ENCODE results near the gene ABHD12B. TPM values are rescaled to one million over a fixed set of nuclear protein-coding genes. Genes with fewer than 3 reads are reported as not detected.

ABHD12B gene
- total RNA-seq, 4 donors from 2014 or later = 0.32 to 7.9 (median 2.5) TPM; not detected in 1

- WGBS, 2 donors (ENCODE audit: low coverage in 1 of 2) = 93% methylated on average over 4 to 5 of the region's 5 CpGs
- intact Hi-C loops (cut with DNase I; ENCODE audit: low total_unique reads) (no loop called here), in situ Hi-C loops (cut with MboI; ENCODE audit: low pct_ligation_motif_present in 1 of 4, low pct_unique_long_range_greater_than_20kb in 1 of 4, low sequenced_read_pairs in 3 of 4) (no loop called here)
- DNase-seq = no peak
- Histone ChIP-seq H3K4me3 (no peak overlapping the region), H3K9me3 (no peaks in the 10 kb centered on the region), H3K36me3 (no peaks in the 10 kb centered on the region), H3K4me1 (no peaks in the 10 kb centered on the region), H3K27me3 (no peaks in the 10 kb centered on the region), H3K27ac (no peak overlapping the region)
- TF ChIP-seq POLR2A (IDR thresholded peaks at IDR 0.05) = no peak
- no peak for TF ChIP-seq POLR2AphosphoS5 (IDR thresholded peaks at IDR 0.05)
- no peak for TF ChIP-seq EP300 (IDR thresholded peaks at IDR 0.05; ENCODE audit: low read depth)
- no peak for TF ChIP-seq CTCF (IDR thresholded peaks at IDR 0.05)
Observed at GRCh38 chr14:50839691-50840090, 32.2 kb upstream of the ABHD12B start.

DNA sequence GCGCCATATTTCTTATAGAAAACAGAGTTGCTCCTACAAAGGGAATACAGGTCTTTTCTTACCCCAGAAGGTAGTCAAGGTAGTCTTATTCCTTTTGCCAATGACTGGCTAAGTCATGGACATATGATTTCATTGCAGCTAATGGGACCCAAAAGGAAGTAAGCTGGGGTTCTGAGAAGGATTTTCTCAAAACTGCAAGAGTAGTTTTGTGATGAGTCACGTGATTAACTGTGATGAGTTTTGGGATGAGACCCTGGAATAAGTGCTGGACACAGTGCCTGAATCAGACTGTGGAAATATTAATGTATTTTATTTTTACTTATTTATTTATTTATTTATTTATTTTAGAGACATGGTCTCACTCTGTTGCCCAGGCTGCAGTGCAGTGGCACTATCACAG is 27.5 kb upstream of the ABHD12B start:
- in situ Hi-C loops (cut with MboI; ENCODE audit: low pct_ligation_motif_present in 1 of 4, low pct_unique_long_range_greater_than_20kb in 1 of 4, low sequenced_read_pairs in 3 of 4) (no loop called here), intact Hi-C loops (cut with DNase I; ENCODE audit: low total_unique reads) (no loop called here)
- Histone ChIP-seq H3K27me3 (no peaks in the 10 kb centered on the region), H3K9me3 (no peaks in the 10 kb centered on the region), H3K4me3 (no peak overlapping the region), H3K4me1 (no peaks in the 10 kb centered on the region), H3K27ac (no peak overlapping the region), H3K36me3 (no peaks in the 10 kb centered on the region)
- TF ChIP-seq POLR2A (IDR thresholded peaks at IDR 0.05) (no peak), CTCF (IDR thresholded peaks at IDR 0.05) (no peak), POLR2AphosphoS5 (IDR thresholded peaks at IDR 0.05) (no peak)
- DNase-seq = no peak
- WGBS, 2 donors (ENCODE audit: low coverage in 1 of 2) = 93% methylated on average over 2 of the region's 2 CpGs

- intact Hi-C loops (cut with DNase I; ENCODE audit: low total_unique reads) = no loop called here
- no peak for DNase-seq
- no peaks in the 10 kb centered on the region for H3K27me3 ChIP-seq
- no peak overlapping the region for H3K4me3 ChIP-seq
- TF ChIP-seq POLR2AphosphoS5 (IDR thresholded peaks at IDR 0.05) (no peak), POLR2A (IDR thresholded peaks at IDR 0.05) (no peak), CTCF (IDR thresholded peaks at IDR 0.05) (no peak), EP300 (IDR thresholded peaks at IDR 0.05; ENCODE audit: low read depth) (no peak)
- in situ Hi-C loops (cut with MboI; ENCODE audit: low pct_ligation_motif_present in 1 of 4, low pct_unique_long_range_greater_than_20kb in 1 of 4, low sequenced_read_pairs in 3 of 4) = no loop called here
- 83 to 100% methylated on average over 1 to 3 of the region's 3 CpGs for WGBS, 2 donors (ENCODE audit: low coverage in 1 of 2)
- H3K4me1 ChIP-seq = no peaks in the 10 kb centered on the region
- no peaks in the 10 kb centered on the region for H3K36me3 ChIP-seq
- no peaks in the 10 kb centered on the region for H3K9me3 ChIP-seq
- H3K27ac ChIP-seq = no peak overlapping the region
Observed at GRCh38 chr14:50845166-50845565, 26.7 kb upstream of the ABHD12B start.

- H3K27ac ChIP-seq = no peak overlapping the region
- whole genome bisulfite sequencing, 2 donors (ENCODE audit: low coverage in 1 of 2) = 87% methylated on average over 8 of the region's 8 CpGs; no CpG with 5 or more reads in 1 of the 2 donors
- intact Hi-C loops (cut with DNase I; ENCODE audit: low total_unique reads) (no loop called here), in situ Hi-C loops (cut with MboI; ENCODE audit: low pct_ligation_motif_present in 1 of 4, low pct_unique_long_range_greater_than_20kb in 1 of 4, low sequenced_read_pairs in 3 of 4) (no loop called here)
- no peaks in the 10 kb centered on the region for H3K4me1 ChIP-seq
- H3K27me3 ChIP-seq = no peaks in the 10 kb centered on the region
- H3K36me3 ChIP-seq = no peaks in the 10 kb centered on the region
- no peak overlapping the region for H3K4me3 ChIP-seq
- no peak for DNase-seq
- TF ChIP-seq POLR2A (IDR thresholded peaks at IDR 0.05) = no peak
- TF ChIP-seq CTCF (IDR thresholded peaks at IDR 0.05) = no peak
- TF ChIP-seq EP300 (IDR thresholded peaks at IDR 0.05; ENCODE audit: low read depth) = no peak
- no peak for TF ChIP-seq POLR2AphosphoS5 (IDR thresholded peaks at IDR 0.05)
- H3K9me3 ChIP-seq = no peaks in the 10 kb centered on the region
Observed at GRCh38 chr14:50846226-50846880, 25.5 kb upstream of the ABHD12B start.
